Breast epithelium (tissue), 3 donors: Measurements from ENCODE around the gene RALGPS2.
A peak's percentile ranks its signal among the peaks of the same experiment; 100 is the strongest.

Source experiments
- CTCF ChIP-seq, 3 donors: fragments of 450-650 bp; IDR thresholded peaks; one replicate each; pipeline ENCODE4 v1.5.1; 2016 to 2017; ENCODE audit warnings: antibody characterized with exemption in 3 of 3, mild to moderate bottlenecking in 3 of 3, moderate library complexity in 3 of 3
- POLR2AphosphoS5 ChIP-seq, 3 donors: sonication (generic); formaldehyde crosslinking; IDR thresholded peaks; one replicate each; pipeline ENCODE4 v1.6.1; 2017; ENCODE audit warnings: antibody characterized with exemption in 3 of 3

- TF ChIP-seq CTCF (IDR thresholded peaks at IDR 0.05) (no peak), POLR2AphosphoS5 (IDR thresholded peaks at IDR 0.05) (peak in 1 of 3 donors; percentile 64)
These were observed 208.1 kb downstream of the RALGPS2 start for GRCh38 chr1:178933105-178933561.
